PFSK-1 (cell line): ENCODE data around the gene PFN1. TPM values are rescaled to one million over a fixed set of nuclear protein-coding genes. Genes with fewer than 3 reads are reported as not detected.
A peak's percentile ranks its signal among the peaks of the same experiment; 100 is the strongest.

Source experiments
- FOXP2 ChIP-seq: optimal IDR thresholded peaks from 2 replicates; pipeline ENCODE3; 2011; ENCODE audit warnings: borderline replicate concordance, control low read depth, inconsistent platforms; ENCODE audit not compliant: insufficient read depth; ENCODE audit errors: extremely low read length, extremely low read depth
- POLR2AphosphoS5 ChIP-seq: IDR thresholded peaks from 2 replicates; pipeline ENCODE4 v1.6.1; 2012; ENCODE audit warnings: low read depth, mild to moderate bottlenecking, control low read depth, low read length, moderate library complexity
- SIN3A ChIP-seq: IDR thresholded peaks from 2 replicates; pipeline ENCODE4 v1.6.1; 2012; ENCODE audit warnings: mild to moderate bottlenecking, low read length, moderate library complexity, borderline replicate concordance; ENCODE audit not compliant: insufficient read depth
- TAF1 ChIP-seq: IDR thresholded peaks from 2 replicates; pipeline ENCODE4 v1.6.1; 2012; ENCODE audit warnings: low read length, control low read depth, borderline replicate concordance; ENCODE audit not compliant: insufficient read depth
- polyA plus RNA-seq: library from polyadenylated mRNA; unstranded; fragments of >200 nt; gene quantifications from one replicate; pipeline ENCODE4 v1.2.1, GENCODE V29; 2012; ENCODE audit warnings: low read depth, missing spikeins; ENCODE audit not compliant: insufficient read length
- TF ChIP-seq, protein P1 (sequence below), 2 experiments: IDR thresholded peaks; 2 replicates each; pipeline versions ENCODE4 v1.6.1 to v1.8.0; 2011 to 2012; ENCODE audit warnings: low read depth in 2 of 2, low read length in 2 of 2, control low read depth in 1 of 2, inconsistent platforms in 1 of 2, mild to moderate bottlenecking in 1 of 2, moderate library complexity in 1 of 2; ENCODE audit not compliant: insufficient read depth in 1 of 2

Gene PFN1
- 5,299 TPM for polyA plus RNA-seq

DNA sequence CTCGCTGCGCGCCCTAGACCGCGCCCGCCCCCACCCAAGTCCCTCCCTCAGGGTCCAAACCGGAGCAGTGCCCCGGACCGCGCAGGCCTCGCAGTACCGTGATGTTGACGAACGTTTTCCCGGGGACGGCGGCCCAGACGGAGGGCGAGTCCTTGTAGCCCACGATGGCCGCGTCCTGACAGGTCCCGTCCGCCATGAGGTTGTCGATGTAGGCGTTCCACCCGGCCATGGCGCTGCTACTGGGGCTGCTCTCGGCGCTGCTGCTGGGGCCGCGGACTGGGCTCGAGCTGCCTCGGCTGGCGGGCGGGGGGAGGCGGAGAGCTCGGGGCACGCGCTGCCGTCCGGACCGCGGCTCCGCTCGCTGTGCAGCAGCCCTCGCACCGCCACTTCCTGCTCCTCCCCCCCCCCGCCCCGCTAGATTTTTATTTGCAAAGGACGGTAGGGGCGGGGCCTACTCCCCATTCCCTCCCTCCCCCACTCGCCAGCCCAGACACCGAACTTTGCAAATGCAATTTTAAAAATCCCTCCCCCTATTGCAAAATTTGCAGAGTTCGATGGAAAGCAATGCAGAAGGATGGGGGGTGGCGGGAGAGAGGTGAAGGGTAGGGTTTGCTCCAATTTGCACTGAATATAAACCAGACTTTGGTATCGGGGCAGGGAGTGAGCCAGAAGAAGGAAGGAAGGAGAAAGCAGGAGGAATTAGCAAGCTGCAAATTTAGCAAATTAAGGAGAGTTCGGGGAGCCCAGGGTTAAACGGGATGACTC is at the start of gene PFN1:
TSS of gene PFN1 (minus strand) at position 365 of the 765 bp plus-strand sequence. CDS start at position 229, 136 bp downstream.
- peak; percentile 81 for TF ChIP-seq POLR2AphosphoS5
- TF ChIP-seq, protein P1, sequence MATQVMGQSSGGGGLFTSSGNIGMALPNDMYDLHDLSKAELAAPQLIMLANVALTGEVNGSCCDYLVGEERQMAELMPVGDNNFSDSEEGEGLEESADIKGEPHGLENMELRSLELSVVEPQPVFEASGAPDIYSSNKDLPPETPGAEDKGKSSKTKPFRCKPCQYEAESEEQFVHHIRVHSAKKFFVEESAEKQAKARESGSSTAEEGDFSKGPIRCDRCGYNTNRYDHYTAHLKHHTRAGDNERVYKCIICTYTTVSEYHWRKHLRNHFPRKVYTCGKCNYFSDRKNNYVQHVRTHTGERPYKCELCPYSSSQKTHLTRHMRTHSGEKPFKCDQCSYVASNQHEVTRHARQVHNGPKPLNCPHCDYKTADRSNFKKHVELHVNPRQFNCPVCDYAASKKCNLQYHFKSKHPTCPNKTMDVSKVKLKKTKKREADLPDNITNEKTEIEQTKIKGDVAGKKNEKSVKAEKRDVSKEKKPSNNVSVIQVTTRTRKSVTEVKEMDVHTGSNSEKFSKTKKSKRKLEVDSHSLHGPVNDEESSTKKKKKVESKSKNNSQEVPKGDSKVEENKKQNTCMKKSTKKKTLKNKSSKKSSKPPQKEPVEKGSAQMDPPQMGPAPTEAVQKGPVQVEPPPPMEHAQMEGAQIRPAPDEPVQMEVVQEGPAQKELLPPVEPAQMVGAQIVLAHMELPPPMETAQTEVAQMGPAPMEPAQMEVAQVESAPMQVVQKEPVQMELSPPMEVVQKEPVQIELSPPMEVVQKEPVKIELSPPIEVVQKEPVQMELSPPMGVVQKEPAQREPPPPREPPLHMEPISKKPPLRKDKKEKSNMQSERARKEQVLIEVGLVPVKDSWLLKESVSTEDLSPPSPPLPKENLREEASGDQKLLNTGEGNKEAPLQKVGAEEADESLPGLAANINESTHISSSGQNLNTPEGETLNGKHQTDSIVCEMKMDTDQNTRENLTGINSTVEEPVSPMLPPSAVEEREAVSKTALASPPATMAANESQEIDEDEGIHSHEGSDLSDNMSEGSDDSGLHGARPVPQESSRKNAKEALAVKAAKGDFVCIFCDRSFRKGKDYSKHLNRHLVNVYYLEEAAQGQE (IDR thresholded peaks at IDR 0.05; ENCODE audit: insufficient read depth in 1 of 2, low read depth in 2 of 2, low read length in 2 of 2): no peak
- peak; percentile 91; the same call in 1 of the 2 replicates for TF ChIP-seq TAF1
- peak; percentile 48 for TF ChIP-seq FOXP2
- TF ChIP-seq SIN3A: 0 out of 2 replicates have a peak, but pooled peaks have one; percentile 50

DNA sequence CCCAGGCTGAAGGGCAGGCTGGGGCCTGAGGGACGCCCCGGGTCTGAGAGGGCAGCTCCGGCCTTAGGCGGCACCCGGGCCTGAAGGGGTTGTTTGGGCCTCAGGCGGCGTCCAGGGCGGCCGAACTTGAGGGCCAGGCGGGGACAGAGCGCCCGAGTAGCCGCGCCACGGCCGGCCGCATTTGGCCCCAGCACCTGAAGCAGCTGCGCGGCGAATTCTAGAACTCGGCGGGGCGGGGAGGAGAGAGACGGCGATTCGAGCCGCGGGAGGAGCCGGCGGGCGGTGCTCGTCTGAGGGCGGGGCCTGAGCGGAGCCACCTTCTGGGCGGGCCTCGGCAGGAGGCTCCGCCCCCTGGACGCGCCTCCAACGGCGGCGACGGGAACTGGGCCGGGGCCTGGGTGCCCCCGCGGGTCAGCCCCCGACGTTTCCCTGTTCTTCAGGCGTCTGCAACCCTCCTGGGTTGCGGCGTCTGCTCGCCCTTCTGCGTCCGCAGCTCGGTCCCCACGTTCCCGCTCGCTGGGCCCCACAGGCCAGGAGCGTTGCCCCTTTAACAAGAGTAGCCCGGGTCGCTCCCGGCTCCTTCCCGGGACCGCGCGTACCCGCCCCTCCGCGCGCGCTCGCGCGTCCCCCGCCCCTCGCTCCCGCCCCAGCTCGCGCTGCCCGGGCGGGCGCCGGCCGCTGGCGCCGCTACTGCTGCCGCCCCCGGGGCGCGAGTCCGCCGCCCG is 49.1 kb upstream of the PFN1 start, which contains the start of the genes INCA1 and KIF1C:
TSS of gene INCA1 (minus strand) at position 221 of the 725 bp plus-strand sequence. CDS start 3,085 bp downstream, outside the sequence.
TSS of gene KIF1C (plus strand) at position 649 of the 725 bp plus-strand sequence. CDS start 2,297 bp downstream, outside the sequence.
- TF ChIP-seq POLR2AphosphoS5: peak; percentile 71
- TF ChIP-seq FOXP2: no peak

DNA sequence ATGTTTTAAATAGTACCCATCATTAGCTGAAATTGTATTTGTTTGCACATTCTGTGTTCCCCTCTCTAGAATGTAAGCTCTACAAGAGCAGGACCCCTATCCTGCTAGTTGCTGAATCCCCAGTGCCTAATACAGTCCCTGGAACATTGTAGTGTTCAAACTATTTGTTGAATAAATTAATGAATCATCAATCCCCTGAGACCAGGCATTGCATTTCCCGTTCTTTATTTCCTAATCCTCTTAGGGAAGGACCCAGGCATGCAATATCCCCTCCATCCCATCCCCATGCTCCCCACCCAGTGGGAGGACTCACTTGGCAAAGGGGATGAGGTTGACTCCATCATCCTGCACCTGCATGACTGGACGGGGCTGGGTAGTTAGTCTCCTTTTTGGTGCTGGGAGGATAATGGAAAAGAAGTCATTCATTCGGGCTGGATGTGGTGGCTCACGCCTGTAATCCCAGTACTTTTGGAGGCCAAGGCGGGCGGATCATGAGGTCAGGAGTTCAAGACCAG is 45.8 kb upstream of the PFN1 start:
- TF ChIP-seq, protein P1 (IDR thresholded peaks at IDR 0.05; ENCODE audit: insufficient read depth in 1 of 2, low read depth in 2 of 2, low read length in 2 of 2): no peak
- TF ChIP-seq SIN3A: no peak
- no peak for TF ChIP-seq FOXP2
- no peak for TF ChIP-seq POLR2AphosphoS5
- TF ChIP-seq TAF1: no peak

DNA sequence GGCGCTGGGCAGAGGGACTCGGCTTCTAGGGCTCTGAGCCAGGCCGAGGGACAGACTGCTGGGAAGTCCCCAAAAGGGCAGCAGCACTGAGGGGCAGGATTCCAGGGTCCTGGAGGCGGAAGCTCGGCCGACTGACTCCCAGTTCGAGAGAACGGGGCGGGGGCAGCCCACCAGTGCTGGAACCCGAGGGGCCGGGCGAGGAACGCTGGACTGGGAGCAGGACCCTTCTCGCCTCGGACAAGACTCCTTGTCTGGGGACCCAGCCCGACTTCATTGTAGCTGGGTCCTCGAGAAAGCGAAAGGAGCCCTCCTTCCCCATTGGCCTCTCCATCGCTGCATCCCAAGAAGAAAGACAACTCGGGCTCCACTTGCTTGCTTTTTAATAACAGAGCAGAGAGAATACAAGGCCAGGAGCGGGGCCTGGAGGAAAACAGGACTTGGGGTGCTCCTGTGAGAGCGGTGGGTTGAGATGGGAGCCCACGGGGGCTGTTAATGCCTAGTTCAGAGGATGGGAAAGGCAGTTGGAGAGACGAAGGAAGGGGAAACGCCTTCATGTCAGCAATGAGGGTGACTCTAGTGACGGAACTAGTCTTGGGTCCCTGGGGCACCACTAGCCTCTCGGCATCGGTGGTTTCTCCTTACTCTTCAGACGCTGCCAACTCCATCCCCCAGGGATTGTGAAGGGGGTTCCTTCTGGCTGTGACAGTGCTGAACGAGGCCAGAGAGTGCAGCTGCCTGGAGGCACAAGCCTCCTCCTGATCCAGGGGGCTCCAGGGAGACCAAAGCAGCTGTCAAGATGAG is 39.6 kb upstream of the PFN1 start:
- no peak for TF ChIP-seq POLR2AphosphoS5
- no peak for TF ChIP-seq FOXP2
- no peak for TF ChIP-seq TAF1
- TF ChIP-seq, protein P1 (IDR thresholded peaks at IDR 0.05; ENCODE audit: insufficient read depth in 1 of 2, low read depth in 2 of 2, low read length in 2 of 2): no peak
- TF ChIP-seq SIN3A: no peak
